SK-N-SH (cell line): Measurements from ENCODE around the gene KRTAP4-5. TPM values are rescaled to one million over a fixed set of nuclear protein-coding genes. Genes with fewer than 3 reads are reported as not detected.

ENCODE experiments used
- CTCF ChIA-PET: fragments of 300-600, 350-600 bp; formaldehyde crosslinking; extraction: SDS; loops from one replicate; lab custom pipeline; 2021; lab: Yijun Ruan, JAX
- POLR2A ChIA-PET: fragments of 350-600 bp; sonication (Branson Sonifier 250); formaldehyde crosslinking; extraction: SDS; loops from one replicate; lab custom pipeline; 2020; ENCODE audit warnings: antibody characterized with exemption, inconsistent platforms; lab: Yijun Ruan, JAX
- DNase-seq: peaks from one replicate; pipeline ENCODE4 v3.0.0; 2012
- H2AFZ ChIP-seq: fragments of 200-600 bp; sonication (generic); 2 replicates; pipeline ENCODE4 v1.8.1; 2016; ENCODE audit warnings: antibody characterized with exemption, mild to moderate bottlenecking, low read depth
- H3F3A ChIP-seq: fragments of 200-600 bp; sonication (generic); replicated peaks from 2 replicates; pipeline ENCODE3; 2016; ENCODE audit warnings: antibody characterized with exemption, mild to moderate bottlenecking; ENCODE audit not compliant: insufficient read depth
- H3K27ac ChIP-seq, 2 experiments: fragments of 200-500 bp in 1 of 2; fragments of 200-600 bp in 1 of 2; sonication (Bioruptor generic) in 1 of 2; sonication (generic), shearing (Covaris generic) in 1 of 2; 2 replicates each; pipeline versions ENCODE4 v1.5.1 to v1.6.1; 2014 to 2016; ENCODE audit warnings: low read depth in 2 of 2, inconsistent platforms in 1 of 2, low read length in 1 of 2, mild to moderate bottlenecking in 1 of 2, mixed read lengths in 1 of 2
- H3K27me3 ChIP-seq: fragments of 200-600 bp; sonication (generic), shearing (Covaris generic); 2 replicates; pipeline ENCODE4 v1.6.1; 2016; ENCODE audit warnings: mixed run types; ENCODE audit not compliant: insufficient read depth
- H3K36me3 ChIP-seq, 2 experiments: fragments of 200-500 bp in 1 of 2; fragments of 200-600 bp in 1 of 2; sonication (Bioruptor generic) in 1 of 2; sonication (generic) in 1 of 2; replicated peaks in 1 of 2; 2 replicates each; pipeline versions ENCODE3 to v1.5.1; 2014 to 2016; ENCODE audit warnings: low read length in 1 of 2, mild to moderate bottlenecking in 1 of 2; ENCODE audit not compliant: insufficient read depth in 2 of 2, control insufficient read depth in 1 of 2
- H3K4me1 ChIP-seq, 2 experiments: fragments of 200-500 bp in 1 of 2; fragments of 200-600 bp in 1 of 2; sonication (Bioruptor generic) in 1 of 2; sonication (generic), shearing (Covaris generic) in 1 of 2; 2 replicates each; pipeline versions ENCODE4 v1.5.1 to v1.6.1; 2014 to 2016; ENCODE audit warnings: low read depth in 1 of 2, low read length in 1 of 2, mixed run types in 1 of 2; ENCODE audit not compliant: insufficient read depth in 2 of 2, control insufficient read depth in 1 of 2
- H3K4me2 ChIP-seq: fragments of 200-600 bp; sonication (generic), shearing (Covaris generic); 2 replicates; pipeline ENCODE4 v1.6.1; 2017; ENCODE audit warnings: mixed run types
- H3K4me3 ChIP-seq, 2 experiments: fragments of 200-500 bp in 1 of 2; fragments of 200-600 bp in 1 of 2; sonication (Bioruptor generic) in 1 of 2; sonication (generic), shearing (Covaris generic) in 1 of 2; 2 replicates each; pipeline versions ENCODE4 v1.5.1 to v1.8.1; 2014 to 2016; ENCODE audit warnings: low read depth in 2 of 2, inconsistent platforms in 1 of 2, low read length in 1 of 2, mild to moderate bottlenecking in 1 of 2, mixed read lengths in 1 of 2, moderate library complexity in 1 of 2
- H3K79me2 ChIP-seq: fragments of 200-600 bp; sonication (generic); 2 replicates; pipeline ENCODE4 v1.8.1; 2017; ENCODE audit warnings: mild to moderate bottlenecking; ENCODE audit not compliant: insufficient read depth
- H3K9ac ChIP-seq: fragments of 200-600 bp; sonication (generic); 2 replicates; pipeline ENCODE4 v1.6.1; 2017; ENCODE audit warnings: mixed run types
- H3K9me2 ChIP-seq: fragments of 200-600 bp; sonication (generic); 2 replicates; pipeline ENCODE4 v1.6.1; 2017; ENCODE audit warnings: mixed run types
- H3K9me3 ChIP-seq: fragments of 200-600 bp; sonication (generic); 2 replicates; pipeline ENCODE4 v1.6.1; 2017; ENCODE audit warnings: mixed run types, mild to moderate bottlenecking, moderate library complexity
- H4K20me1 ChIP-seq: fragments of 200-600 bp; sonication (generic); 2 replicates; pipeline ENCODE4 v1.6.1; 2017; ENCODE audit warnings: mild to moderate bottlenecking, mixed run types; ENCODE audit not compliant: insufficient read depth
- CHD2 ChIP-seq: fragments of 150-350 bp; IDR thresholded peaks from 2 replicates; pipeline ENCODE4 v1.6.1; 2018; ENCODE audit warnings: low read length; ENCODE audit not compliant: partially characterized antibody
- EP300 ChIP-seq, 2 experiments: IDR thresholded peaks; 2 replicates each; pipeline versions ENCODE4 v1.4.0 to v1.6.1; 2012; ENCODE audit warnings: borderline replicate concordance in 1 of 2, low read depth in 1 of 2, low read length in 1 of 2
- FOXJ3 ChIP-seq: sonication (generic); formaldehyde crosslinking; IDR thresholded peaks from 2 replicates; pipeline ENCODE4 v1.5.1; 2020; ENCODE audit warnings: mild to moderate bottlenecking, missing genetic modification reagents
- FOXM1 ChIP-seq: IDR thresholded peaks from 2 replicates; pipeline ENCODE4 v1.4.0; 2012; ENCODE audit warnings: low read depth, mild to moderate bottlenecking
- GABPA ChIP-seq: IDR thresholded peaks from 2 replicates; pipeline ENCODE4 v1.4.0; 2012; ENCODE audit warnings: low read depth, mild to moderate bottlenecking
- GATA2 ChIP-seq: sonication (generic); formaldehyde crosslinking; IDR thresholded peaks from 2 replicates; pipeline ENCODE4 v1.5.0; 2020; ENCODE audit warnings: mild to moderate bottlenecking, missing genetic modification reagents
- NFIC ChIP-seq: IDR thresholded peaks from 2 replicates; pipeline ENCODE4 v1.4.0; 2012; ENCODE audit warnings: borderline replicate concordance
- POLR2AphosphoS5 ChIP-seq: IDR thresholded peaks from 2 replicates; pipeline ENCODE4 v1.6.1; 2012; ENCODE audit warnings: low read depth, low read length
- RAD21 ChIP-seq: IDR thresholded peaks from 2 replicates; pipeline ENCODE4 v1.6.1; 2012; ENCODE audit warnings: mild to moderate bottlenecking, low read length
- RFX5 ChIP-seq: IDR thresholded peaks from 2 replicates; pipeline ENCODE4 v1.6.1; 2012; ENCODE audit warnings: mild to moderate bottlenecking, improper control_type of control experiment, low read length
- SIN3A ChIP-seq: IDR thresholded peaks from 2 replicates; pipeline ENCODE4 v1.6.1; 2012; ENCODE audit warnings: low read depth, mild to moderate bottlenecking, low read length, moderate library complexity, borderline replicate concordance
- SMC3 ChIP-seq: IDR thresholded peaks from 2 replicates; pipeline ENCODE4 v1.6.1; 2012; ENCODE audit warnings: low read depth, low read length, improper control_type of control experiment
- YY1 ChIP-seq: IDR thresholded peaks from 2 replicates; pipeline ENCODE4 v1.4.0; 2012; ENCODE audit warnings: low read depth, mild to moderate bottlenecking
- WGBS: methylation state at CpG from one replicate; pipeline ENCODE4 v1.1.6; 2017; ENCODE audit warnings: low lambda C conversion rate; 5-methylcytosine and 5-hydroxymethylcytosine counted together
- polyA plus RNA-seq, 3 experiments: library from polyadenylated mRNA; depleted of rRNA; stranded (reverse); fragments of >200 nt; gene quantifications; 2 replicates each; pipeline ENCODE4 v1.2.3, GENCODE V29; 2012
- TF ChIP-seq, protein P1 (sequence below): fragments of 150-350 bp; IDR thresholded peaks from 2 replicates; pipeline ENCODE4 v1.6.1; 2016; ENCODE audit warnings: mild to moderate bottlenecking, low read depth, low read length
- TF ChIP-seq, protein P2 (sequence below): IDR thresholded peaks from 2 replicates; pipeline ENCODE4 v1.4.0; 2012; ENCODE audit warnings: low read depth, borderline replicate concordance
- TF ChIP-seq, protein P3 (sequence below): IDR thresholded peaks from 2 replicates; pipeline ENCODE4; 2012
- TF ChIP-seq, protein P4 (sequence below): IDR thresholded peaks from 2 replicates; pipeline ENCODE4 v1.4.0; 2012; ENCODE audit warnings: low read depth, borderline replicate concordance

Gene KRTAP4-5
- polyA plus RNA-seq, 1 of the 3 experiments (the other 2 are of a cell fraction) = not detected

DNA sequence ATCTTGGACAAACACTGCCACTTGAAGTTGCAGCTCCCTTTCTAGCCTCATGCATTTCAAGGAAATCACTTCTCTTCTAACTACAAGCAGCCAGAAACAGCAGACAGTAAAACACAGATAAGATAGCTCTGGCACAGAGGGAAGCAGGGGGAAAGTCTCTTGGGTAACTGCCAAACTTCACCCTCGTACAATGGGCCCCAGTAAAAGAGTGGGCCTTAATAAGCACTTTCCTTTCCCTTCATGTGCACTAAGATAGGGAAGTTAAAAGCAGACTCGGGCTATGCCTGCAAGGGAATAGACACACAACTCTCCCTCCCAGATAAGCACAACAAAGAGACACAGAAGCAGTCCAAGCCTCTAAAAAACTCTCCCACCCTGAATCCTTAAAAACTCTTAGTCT, 4.2 kb upstream of the KRTAP4-5 start:
- H2AFZ ChIP-seq = no peak overlapping the region
- 13% methylated on average over 2 of the region's 2 CpGs for WGBS
- peaks cover 4% of the 10 kb centered on the region; the same call in 1 of the 2 replicates for H3K27me3 ChIP-seq
- DNase-seq = no peak
- POLR2A ChIA-PET = no interaction called here
- CTCF ChIA-PET = no interaction called here
- H3K36me3 ChIP-seq = no peaks in the 10 kb centered on the region
- H3K4me2 ChIP-seq = no peak overlapping the region
- no peaks in the 10 kb centered on the region for H3F3A ChIP-seq
- no peaks in the 10 kb centered on the region for H3K9me2 ChIP-seq
- H3K27ac ChIP-seq = no peak overlapping the region
- no peak overlapping the region for H3K4me3 ChIP-seq
- H3K79me2 ChIP-seq = no peaks in the 10 kb centered on the region
- no peaks in the 10 kb centered on the region for H4K20me1 ChIP-seq
- no peaks in the 10 kb centered on the region for H3K4me1 ChIP-seq
- no peak for TF ChIP-seq FOXM1
- TF ChIP-seq RAD21 = no peak
- no peak for TF ChIP-seq SMC3
- TF ChIP-seq, protein P1, sequence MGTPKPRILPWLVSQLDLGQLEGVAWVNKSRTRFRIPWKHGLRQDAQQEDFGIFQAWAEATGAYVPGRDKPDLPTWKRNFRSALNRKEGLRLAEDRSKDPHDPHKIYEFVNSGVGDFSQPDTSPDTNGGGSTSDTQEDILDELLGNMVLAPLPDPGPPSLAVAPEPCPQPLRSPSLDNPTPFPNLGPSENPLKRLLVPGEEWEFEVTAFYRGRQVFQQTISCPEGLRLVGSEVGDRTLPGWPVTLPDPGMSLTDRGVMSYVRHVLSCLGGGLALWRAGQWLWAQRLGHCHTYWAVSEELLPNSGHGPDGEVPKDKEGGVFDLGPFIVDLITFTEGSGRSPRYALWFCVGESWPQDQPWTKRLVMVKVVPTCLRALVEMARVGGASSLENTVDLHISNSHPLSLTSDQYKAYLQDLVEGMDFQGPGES = no peak
- no peak for TF ChIP-seq GATA2
- no peak for TF ChIP-seq YY1
- no peak for TF ChIP-seq FOXJ3 (CRISPR knock-in tag)
- no peak for TF ChIP-seq POLR2AphosphoS5
- TF ChIP-seq, protein P2, sequence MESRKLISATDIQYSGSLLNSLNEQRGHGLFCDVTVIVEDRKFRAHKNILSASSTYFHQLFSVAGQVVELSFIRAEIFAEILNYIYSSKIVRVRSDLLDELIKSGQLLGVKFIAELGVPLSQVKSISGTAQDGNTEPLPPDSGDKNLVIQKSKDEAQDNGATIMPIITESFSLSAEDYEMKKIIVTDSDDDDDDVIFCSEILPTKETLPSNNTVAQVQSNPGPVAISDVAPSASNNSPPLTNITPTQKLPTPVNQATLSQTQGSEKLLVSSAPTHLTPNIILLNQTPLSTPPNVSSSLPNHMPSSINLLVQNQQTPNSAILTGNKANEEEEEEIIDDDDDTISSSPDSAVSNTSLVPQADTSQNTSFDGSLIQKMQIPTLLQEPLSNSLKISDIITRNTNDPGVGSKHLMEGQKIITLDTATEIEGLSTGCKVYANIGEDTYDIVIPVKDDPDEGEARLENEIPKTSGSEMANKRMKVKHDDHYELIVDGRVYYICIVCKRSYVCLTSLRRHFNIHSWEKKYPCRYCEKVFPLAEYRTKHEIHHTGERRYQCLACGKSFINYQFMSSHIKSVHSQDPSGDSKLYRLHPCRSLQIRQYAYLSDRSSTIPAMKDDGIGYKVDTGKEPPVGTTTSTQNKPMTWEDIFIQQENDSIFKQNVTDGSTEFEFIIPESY = no peak
- no peak overlapping the region for H3K9ac ChIP-seq
- no peaks in the 10 kb centered on the region for H3K9me3 ChIP-seq

DNA sequence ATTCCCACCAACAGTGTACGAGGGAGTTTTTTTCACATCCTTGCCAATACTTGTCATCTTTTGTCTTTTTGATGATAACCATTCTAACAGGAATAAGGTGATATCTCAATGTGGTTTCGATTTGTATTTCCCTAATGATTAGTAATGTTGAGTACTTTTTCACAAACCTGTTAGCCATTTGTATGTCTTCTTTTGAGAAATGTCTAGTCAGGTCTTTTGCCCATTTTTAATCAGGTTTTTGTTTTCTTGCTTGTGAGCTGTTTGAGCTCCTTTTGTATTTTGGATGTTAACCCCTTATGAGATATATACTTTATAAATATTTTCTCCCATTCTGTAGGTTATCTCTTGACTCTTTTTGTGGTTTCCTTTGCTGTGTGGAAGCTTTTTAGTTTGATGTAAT, 1.9 kb upstream of the KRTAP4-5 start:
- H3K9me3 ChIP-seq = no peaks in the 10 kb centered on the region
- H3F3A ChIP-seq = no peaks in the 10 kb centered on the region
- H3K79me2 ChIP-seq = no peaks in the 10 kb centered on the region
- TF ChIP-seq, protein P3, sequence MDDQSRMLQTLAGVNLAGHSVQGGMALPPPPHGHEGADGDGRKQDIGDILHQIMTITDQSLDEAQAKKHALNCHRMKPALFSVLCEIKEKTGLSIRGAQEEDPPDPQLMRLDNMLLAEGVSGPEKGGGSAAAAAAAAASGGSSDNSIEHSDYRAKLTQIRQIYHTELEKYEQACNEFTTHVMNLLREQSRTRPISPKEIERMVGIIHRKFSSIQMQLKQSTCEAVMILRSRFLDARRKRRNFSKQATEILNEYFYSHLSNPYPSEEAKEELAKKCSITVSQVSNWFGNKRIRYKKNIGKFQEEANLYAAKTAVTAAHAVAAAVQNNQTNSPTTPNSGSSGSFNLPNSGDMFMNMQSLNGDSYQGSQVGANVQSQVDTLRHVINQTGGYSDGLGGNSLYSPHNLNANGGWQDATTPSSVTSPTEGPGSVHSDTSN = no peak
- TF ChIP-seq GATA2 (no peak), YY1 (no peak), SIN3A (no peak), NFIC (no peak), GABPA (no peak), FOXM1 (no peak), EP300 (IDR thresholded peaks at IDR 0.05; ENCODE audit: borderline replicate concordance in 1 of 2, low read depth in 1 of 2, low read length in 1 of 2) (no peak), CHD2 (no peak), RFX5 (no peak)
- TF ChIP-seq, protein P4, sequence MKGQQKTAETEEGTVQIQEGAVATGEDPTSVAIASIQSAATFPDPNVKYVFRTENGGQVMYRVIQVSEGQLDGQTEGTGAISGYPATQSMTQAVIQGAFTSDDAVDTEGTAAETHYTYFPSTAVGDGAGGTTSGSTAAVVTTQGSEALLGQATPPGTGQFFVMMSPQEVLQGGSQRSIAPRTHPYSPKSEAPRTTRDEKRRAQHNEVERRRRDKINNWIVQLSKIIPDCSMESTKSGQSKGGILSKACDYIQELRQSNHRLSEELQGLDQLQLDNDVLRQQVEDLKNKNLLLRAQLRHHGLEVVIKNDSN = no peak
- no peak overlapping the region for H3K9ac ChIP-seq
- ChIA-PET POLR2A (no interaction called here), CTCF (interaction anchor here (0.8 to 0.9 kb wide), 2 partner anchors 171 to 497 kb away, joined by 3 read pairs; no protein-coding TSS in a partner anchor)
- no peak overlapping the region for H3K4me2 ChIP-seq
- H3K36me3 ChIP-seq = no peaks in the 10 kb centered on the region
- H3K4me1 ChIP-seq = no peaks in the 10 kb centered on the region
- H3K27ac ChIP-seq = no peak overlapping the region
- no peaks in the 10 kb centered on the region for H3K9me2 ChIP-seq
- no peak overlapping the region for H3K4me3 ChIP-seq
- no peaks in the 10 kb centered on the region for H4K20me1 ChIP-seq
- DNase-seq = no peak
- H3K27me3 ChIP-seq = 0 out of 2 replicates have a peak, but pooled peaks cover 4% of the 10 kb centered on the region
- 12% methylated on average over 2 of the region's 2 CpGs for WGBS
- no peak overlapping the region for H2AFZ ChIP-seq
